SK-N-SH (cell line): Measurements from ENCODE around the gene LRMDA. TPM values are rescaled to one million over a fixed set of nuclear protein-coding genes. Genes with fewer than 3 reads are reported as not detected.

Experiments used
- CTCF ChIA-PET: fragments of 300-600, 350-600 bp; formaldehyde crosslinking; extraction: SDS; loops from one replicate; lab custom pipeline; 2021; lab: Yijun Ruan, JAX
- POLR2A ChIA-PET: fragments of 350-600 bp; sonication (Branson Sonifier 250); formaldehyde crosslinking; extraction: SDS; loops from one replicate; lab custom pipeline; 2020; ENCODE audit warnings: antibody characterized with exemption, inconsistent platforms; lab: Yijun Ruan, JAX
- DNase-seq: peaks from one replicate; pipeline ENCODE4 v3.0.0; 2012
- H2AFZ ChIP-seq: fragments of 200-600 bp; sonication (generic); 2 replicates; pipeline ENCODE4 v1.8.1; 2016; ENCODE audit warnings: antibody characterized with exemption, mild to moderate bottlenecking, low read depth
- H3F3A ChIP-seq: fragments of 200-600 bp; sonication (generic); replicated peaks from 2 replicates; pipeline ENCODE3; 2016; ENCODE audit warnings: antibody characterized with exemption, mild to moderate bottlenecking; ENCODE audit not compliant: insufficient read depth
- H3K27ac ChIP-seq, 2 experiments: fragments of 200-500 bp in 1 of 2; fragments of 200-600 bp in 1 of 2; sonication (Bioruptor generic) in 1 of 2; sonication (generic), shearing (Covaris generic) in 1 of 2; 2 replicates each; pipeline versions ENCODE4 v1.5.1 to v1.6.1; 2014 to 2016; ENCODE audit warnings: low read depth in 2 of 2, inconsistent platforms in 1 of 2, low read length in 1 of 2, mild to moderate bottlenecking in 1 of 2, mixed read lengths in 1 of 2
- H3K27me3 ChIP-seq: fragments of 200-600 bp; sonication (generic), shearing (Covaris generic); 2 replicates; pipeline ENCODE4 v1.6.1; 2016; ENCODE audit warnings: mixed run types; ENCODE audit not compliant: insufficient read depth
- H3K36me3 ChIP-seq, 2 experiments: fragments of 200-500 bp in 1 of 2; fragments of 200-600 bp in 1 of 2; sonication (Bioruptor generic) in 1 of 2; sonication (generic) in 1 of 2; replicated peaks in 1 of 2; 2 replicates each; pipeline versions ENCODE3 to v1.5.1; 2014 to 2016; ENCODE audit warnings: low read length in 1 of 2, mild to moderate bottlenecking in 1 of 2; ENCODE audit not compliant: insufficient read depth in 2 of 2, control insufficient read depth in 1 of 2
- H3K4me1 ChIP-seq, 2 experiments: fragments of 200-500 bp in 1 of 2; fragments of 200-600 bp in 1 of 2; sonication (Bioruptor generic) in 1 of 2; sonication (generic), shearing (Covaris generic) in 1 of 2; 2 replicates each; pipeline versions ENCODE4 v1.5.1 to v1.6.1; 2014 to 2016; ENCODE audit warnings: low read depth in 1 of 2, low read length in 1 of 2, mixed run types in 1 of 2; ENCODE audit not compliant: insufficient read depth in 2 of 2, control insufficient read depth in 1 of 2
- H3K4me2 ChIP-seq: fragments of 200-600 bp; sonication (generic), shearing (Covaris generic); 2 replicates; pipeline ENCODE4 v1.6.1; 2017; ENCODE audit warnings: mixed run types
- H3K4me3 ChIP-seq, 2 experiments: fragments of 200-500 bp in 1 of 2; fragments of 200-600 bp in 1 of 2; sonication (Bioruptor generic) in 1 of 2; sonication (generic), shearing (Covaris generic) in 1 of 2; 2 replicates each; pipeline versions ENCODE4 v1.5.1 to v1.8.1; 2014 to 2016; ENCODE audit warnings: low read depth in 2 of 2, inconsistent platforms in 1 of 2, low read length in 1 of 2, mild to moderate bottlenecking in 1 of 2, mixed read lengths in 1 of 2, moderate library complexity in 1 of 2
- H3K79me2 ChIP-seq: fragments of 200-600 bp; sonication (generic); 2 replicates; pipeline ENCODE4 v1.8.1; 2017; ENCODE audit warnings: mild to moderate bottlenecking; ENCODE audit not compliant: insufficient read depth
- H3K9ac ChIP-seq: fragments of 200-600 bp; sonication (generic); 2 replicates; pipeline ENCODE4 v1.6.1; 2017; ENCODE audit warnings: mixed run types
- H3K9me2 ChIP-seq: fragments of 200-600 bp; sonication (generic); 2 replicates; pipeline ENCODE4 v1.6.1; 2017; ENCODE audit warnings: mixed run types
- H3K9me3 ChIP-seq: fragments of 200-600 bp; sonication (generic); 2 replicates; pipeline ENCODE4 v1.6.1; 2017; ENCODE audit warnings: mixed run types, mild to moderate bottlenecking, moderate library complexity
- H4K20me1 ChIP-seq: fragments of 200-600 bp; sonication (generic); 2 replicates; pipeline ENCODE4 v1.6.1; 2017; ENCODE audit warnings: mild to moderate bottlenecking, mixed run types; ENCODE audit not compliant: insufficient read depth
- CHD2 ChIP-seq: fragments of 150-350 bp; IDR thresholded peaks from 2 replicates; pipeline ENCODE4 v1.6.1; 2018; ENCODE audit warnings: low read length; ENCODE audit not compliant: partially characterized antibody
- CTCF ChIP-seq: fragments of 200-600 bp; sonication (generic); IDR thresholded peaks from 2 replicates; pipeline ENCODE4 v1.6.1; 2017; ENCODE audit warnings: antibody characterized with exemption, mild to moderate bottlenecking, moderate library complexity
- ELF1 ChIP-seq: IDR thresholded peaks from 2 replicates; pipeline ENCODE4 v1.4.0; 2012
- EZH2phosphoT487 ChIP-seq: fragments of 200-600 bp; sonication (generic); IDR thresholded peaks from 2 replicates; pipeline ENCODE4 v1.6.1; 2017; ENCODE audit warnings: low read depth, mixed run types, mild to moderate bottlenecking, antibody characterized with exemption, moderate library complexity, borderline replicate concordance
- FOXJ3 ChIP-seq: sonication (generic); formaldehyde crosslinking; IDR thresholded peaks from 2 replicates; pipeline ENCODE4 v1.5.1; 2020; ENCODE audit warnings: mild to moderate bottlenecking, missing genetic modification reagents
- FOXM1 ChIP-seq: IDR thresholded peaks from 2 replicates; pipeline ENCODE4 v1.4.0; 2012; ENCODE audit warnings: low read depth, mild to moderate bottlenecking
- GATA2 ChIP-seq: sonication (generic); formaldehyde crosslinking; IDR thresholded peaks from 2 replicates; pipeline ENCODE4 v1.5.0; 2020; ENCODE audit warnings: mild to moderate bottlenecking, missing genetic modification reagents
- IRF3 ChIP-seq: fragments of 150-350 bp; IDR thresholded peaks from 2 replicates; pipeline ENCODE4 v1.6.1; 2016; ENCODE audit warnings: mild to moderate bottlenecking, low read depth, low read length
- MAX ChIP-seq: IDR thresholded peaks from 2 replicates; pipeline ENCODE4 v1.4.0; 2012; ENCODE audit warnings: low read depth
- MXI1 ChIP-seq: IDR thresholded peaks from 2 replicates; pipeline ENCODE4 v1.6.1; 2012; ENCODE audit warnings: mild to moderate bottlenecking, low read depth, low read length, improper control_type of control experiment
- PBX3 ChIP-seq: IDR thresholded peaks from 2 replicates; pipeline ENCODE4; 2012
- RCOR1 ChIP-seq: fragments of 150-350 bp; IDR thresholded peaks from 2 replicates; pipeline ENCODE4 v1.6.1; 2017; ENCODE audit warnings: antibody characterized with exemption, low read length
- RFX5 ChIP-seq: IDR thresholded peaks from 2 replicates; pipeline ENCODE4 v1.6.1; 2012; ENCODE audit warnings: mild to moderate bottlenecking, improper control_type of control experiment, low read length
- RXRA ChIP-seq: IDR thresholded peaks from 2 replicates; pipeline ENCODE4 v1.4.0; 2012; ENCODE audit warnings: low read depth, mild to moderate bottlenecking, borderline replicate concordance
- TAF1 ChIP-seq: IDR thresholded peaks from 2 replicates; pipeline ENCODE4 v1.6.1; 2012; ENCODE audit warnings: low read depth, mild to moderate bottlenecking, low read length, moderate library complexity, borderline replicate concordance
- TCF12 ChIP-seq: IDR thresholded peaks from 2 replicates; pipeline ENCODE4 v1.4.0; 2012
- TEAD4 ChIP-seq: IDR thresholded peaks from 2 replicates; pipeline ENCODE4 v1.4.0; 2012; ENCODE audit warnings: mild to moderate bottlenecking, borderline replicate concordance; ENCODE audit not compliant: insufficient read depth
- USF2 ChIP-seq: fragments of 150-350 bp; IDR thresholded peaks from 2 replicates; pipeline ENCODE4 v1.6.1; 2017; ENCODE audit warnings: antibody characterized with exemption, low read length, low read depth, borderline replicate concordance
- ZBTB33 ChIP-seq: IDR thresholded peaks from 2 replicates; pipeline ENCODE4 v1.4.0; 2012; ENCODE audit warnings: low read depth, borderline replicate concordance
- WGBS: methylation state at CpG from one replicate; pipeline ENCODE4 v1.1.6; 2017; ENCODE audit warnings: low lambda C conversion rate; 5-methylcytosine and 5-hydroxymethylcytosine counted together
- polyA plus RNA-seq, 3 experiments: library from polyadenylated mRNA; depleted of rRNA; stranded (reverse); fragments of >200 nt; gene quantifications; 2 replicates each; pipeline ENCODE4 v1.2.3, GENCODE V29; 2012

LRMDA gene
- polyA plus RNA-seq, 1 of the 3 experiments (the other 2 are of a cell fraction) = 0.95 TPM

- DNase-seq = no peak
- Histone ChIP-seq H3K27ac (no peak overlapping the region), H4K20me1 (no peaks in the 10 kb centered on the region), H3K9ac (no peak overlapping the region), H3K4me3 (no peak overlapping the region), H3K36me3 (no peaks in the 10 kb centered on the region), H3K79me2 (no peaks in the 10 kb centered on the region), H2AFZ (no peak overlapping the region), H3K4me1 (no peaks in the 10 kb centered on the region; a peak in 1 of 4 replicates), H3K27me3 (no peaks in the 10 kb centered on the region), H3K4me2 (no peak overlapping the region), H3F3A (no peaks in the 10 kb centered on the region), H3K9me3 (no peaks in the 10 kb centered on the region), H3K9me2 (no peaks in the 10 kb centered on the region)
- 59% methylated on average over 4 of the region's 4 CpGs for WGBS
- POLR2A ChIA-PET = no interaction called here
- no peak for TF ChIP-seq TAF1
- no peak for TF ChIP-seq TEAD4
- no peak for TF ChIP-seq FOXJ3 (CRISPR knock-in tag)
- TF ChIP-seq PBX3 = no peak
- no peak for TF ChIP-seq MXI1
- TF ChIP-seq USF2 = no peak
- no peak for TF ChIP-seq GATA2 (CRISPR knock-in tag)
- TF ChIP-seq CTCF = no peak
- TF ChIP-seq EZH2phosphoT487 = no peak
- no peak for TF ChIP-seq RCOR1
- TF ChIP-seq ZBTB33 = no peak
- no peak for TF ChIP-seq IRF3
- no peak for TF ChIP-seq ELF1
- no peak for TF ChIP-seq CHD2
- no peak for TF ChIP-seq RXRA
- TF ChIP-seq RFX5 = no peak
- no peak for TF ChIP-seq TCF12
- TF ChIP-seq MAX = no peak
- no peak for TF ChIP-seq FOXM1
- CTCF ChIA-PET = no interaction called here
Observed at GRCh38 chr10:75418293-75418692, 13.1 kb upstream of the LRMDA start.
